HG02623 (cell line): Measurements from ENCODE around the gene MDN1.
"Not testable (repeated sequence)": the region's sequence is repeated elsewhere in the genome, so short reads cannot be mapped to it uniquely, and the experiment has no call there.

Experiments used
- ATAC-seq: cut with Tn5 transposase; IDR thresholded peaks from one replicate; pipeline ENCODE4 v1.9.1; 2021; ENCODE audit warnings: moderate library complexity; ENCODE audit not compliant: unreplicated experiment

The MDN1 gene, protein sequence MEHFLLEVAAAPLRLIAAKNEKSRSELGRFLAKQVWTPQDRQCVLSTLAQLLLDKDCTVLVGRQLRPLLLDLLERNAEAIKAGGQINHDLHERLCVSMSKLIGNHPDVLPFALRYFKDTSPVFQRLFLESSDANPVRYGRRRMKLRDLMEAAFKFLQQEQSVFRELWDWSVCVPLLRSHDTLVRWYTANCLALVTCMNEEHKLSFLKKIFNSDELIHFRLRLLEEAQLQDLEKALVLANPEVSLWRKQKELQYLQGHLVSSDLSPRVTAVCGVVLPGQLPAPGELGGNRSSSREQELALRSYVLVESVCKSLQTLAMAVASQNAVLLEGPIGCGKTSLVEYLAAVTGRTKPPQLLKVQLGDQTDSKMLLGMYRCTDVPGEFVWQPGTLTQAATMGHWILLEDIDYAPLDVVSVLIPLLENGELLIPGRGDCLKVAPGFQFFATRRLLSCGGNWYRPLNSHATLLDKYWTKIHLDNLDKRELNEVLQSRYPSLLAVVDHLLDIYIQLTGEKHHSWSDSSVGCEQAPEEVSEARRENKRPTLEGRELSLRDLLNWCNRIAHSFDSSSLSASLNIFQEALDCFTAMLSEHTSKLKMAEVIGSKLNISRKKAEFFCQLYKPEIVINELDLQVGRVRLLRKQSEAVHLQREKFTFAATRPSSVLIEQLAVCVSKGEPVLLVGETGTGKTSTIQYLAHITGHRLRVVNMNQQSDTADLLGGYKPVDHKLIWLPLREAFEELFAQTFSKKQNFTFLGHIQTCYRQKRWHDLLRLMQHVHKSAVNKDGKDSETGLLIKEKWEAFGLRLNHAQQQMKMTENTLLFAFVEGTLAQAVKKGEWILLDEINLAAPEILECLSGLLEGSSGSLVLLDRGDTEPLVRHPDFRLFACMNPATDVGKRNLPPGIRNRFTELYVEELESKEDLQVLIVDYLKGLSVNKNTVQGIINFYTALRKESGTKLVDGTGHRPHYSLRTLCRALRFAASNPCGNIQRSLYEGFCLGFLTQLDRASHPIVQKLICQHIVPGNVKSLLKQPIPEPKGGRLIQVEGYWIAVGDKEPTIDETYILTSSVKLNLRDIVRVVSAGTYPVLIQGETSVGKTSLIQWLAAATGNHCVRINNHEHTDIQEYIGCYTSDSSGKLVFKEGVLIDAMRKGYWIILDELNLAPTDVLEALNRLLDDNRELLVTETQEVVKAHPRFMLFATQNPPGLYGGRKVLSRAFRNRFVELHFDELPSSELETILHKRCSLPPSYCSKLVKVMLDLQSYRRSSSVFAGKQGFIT (N-terminal part only)

GRCh38 chr6:89819336-89820130 is at the start of gene MDN1:
Gene MDN1 (minus strand): TSS chr6:89819794. CDS start chr6:89819607, 187 bp downstream.
- peak; percentile 95 for ATAC-seq

- no peak for ATAC-seq
These were observed 46.6 kb upstream of the MDN1 start for GRCh38 chr6:89866024-89866678.

GRCh38 chr6:89862698-89863097 is 43.1 kb upstream of the MDN1 start:
- ATAC-seq = peak; percentile 3

- ATAC-seq = peak; percentile 54
These were observed 42.7 kb upstream of the MDN1 start for GRCh38 chr6:89862273-89862672.

- peak; percentile 65 for ATAC-seq
These were observed 40.1 kb upstream of the MDN1 start for GRCh38 chr6:89859744-89860143.

DNA sequence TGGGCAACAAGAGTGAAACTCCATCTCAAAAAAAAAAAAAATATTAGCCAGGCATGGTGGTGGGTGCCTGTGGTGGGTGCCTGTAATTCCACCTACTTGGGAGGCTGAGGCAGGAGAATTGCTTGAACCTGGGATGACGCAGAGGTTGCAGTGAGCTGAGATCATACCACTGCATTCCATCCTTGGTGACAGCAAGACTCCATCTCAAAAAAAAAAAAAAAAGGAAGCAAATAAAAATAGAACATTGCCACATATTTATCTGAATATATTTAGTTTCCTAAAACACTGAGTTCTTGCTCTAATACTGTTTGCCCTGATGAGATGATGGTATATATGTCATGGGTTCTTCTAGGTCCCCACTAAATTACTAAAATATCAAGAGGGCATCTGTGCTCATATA is 38.4 kb upstream of the MDN1 start:
- ATAC-seq = no peak

DNA sequence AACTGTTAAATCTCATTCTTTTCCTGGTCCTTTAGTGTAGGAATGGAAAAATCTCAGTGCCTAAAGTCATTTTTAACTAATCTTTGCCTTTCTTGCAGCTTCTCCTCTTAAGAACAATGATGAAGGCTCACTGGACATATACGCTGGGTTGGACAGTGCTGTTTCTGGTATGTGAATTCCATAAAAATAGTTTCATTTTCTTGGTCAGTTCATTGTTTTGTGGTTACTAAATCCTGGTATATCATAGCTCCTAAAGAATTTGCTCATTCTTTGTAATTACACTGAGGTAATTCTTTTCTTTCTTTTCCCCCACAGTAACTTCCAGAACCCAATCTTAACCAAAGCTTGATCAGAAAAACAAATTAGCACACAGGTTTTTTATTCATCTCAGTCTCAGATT is 33.5 kb upstream of the MDN1 start:
- no peak for ATAC-seq

- ATAC-seq = not testable (repeated sequence)
These were observed 27.9 kb upstream of the MDN1 start for GRCh38 chr6:89847513-89847912.

DNA sequence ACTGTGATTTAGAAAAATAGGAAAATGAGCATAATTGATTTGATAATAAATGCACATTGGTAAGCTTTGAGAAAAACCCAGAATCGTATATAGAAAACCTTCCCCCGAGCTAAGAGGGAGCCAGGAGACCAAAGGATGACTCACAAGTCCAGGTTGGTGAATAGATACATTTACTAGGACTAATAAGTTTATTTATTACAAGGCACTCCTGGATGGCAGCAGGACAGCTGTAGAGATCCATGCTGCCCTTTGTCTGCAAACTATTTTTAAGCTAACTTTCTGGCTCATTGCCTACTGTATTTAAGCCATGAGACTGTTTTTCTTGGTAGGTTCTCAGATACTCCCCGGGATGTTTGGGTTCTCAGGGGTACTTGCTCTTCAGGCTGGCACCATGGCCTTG is 23.5 kb upstream of the MDN1 start:
- ATAC-seq = no peak

DNA sequence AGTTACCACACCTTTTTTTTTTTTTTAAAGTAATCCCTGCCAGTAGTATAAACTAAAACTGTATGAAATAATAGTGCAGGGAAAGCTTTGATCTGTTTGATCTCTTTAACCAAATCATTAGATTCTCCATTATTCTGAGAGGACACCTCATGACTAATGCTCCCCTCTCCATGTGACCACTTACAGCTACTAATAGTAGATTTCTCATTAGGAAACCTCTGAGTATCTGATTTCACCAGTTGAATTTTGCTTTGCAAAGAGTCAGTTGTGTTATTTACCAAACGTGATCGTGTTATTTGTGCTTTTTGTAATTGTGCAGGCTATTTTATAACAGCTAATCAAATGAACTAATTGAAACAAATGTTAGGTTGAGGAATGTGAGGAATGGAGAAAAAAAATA is 22.6 kb upstream of the MDN1 start:
- no peak for ATAC-seq

DNA sequence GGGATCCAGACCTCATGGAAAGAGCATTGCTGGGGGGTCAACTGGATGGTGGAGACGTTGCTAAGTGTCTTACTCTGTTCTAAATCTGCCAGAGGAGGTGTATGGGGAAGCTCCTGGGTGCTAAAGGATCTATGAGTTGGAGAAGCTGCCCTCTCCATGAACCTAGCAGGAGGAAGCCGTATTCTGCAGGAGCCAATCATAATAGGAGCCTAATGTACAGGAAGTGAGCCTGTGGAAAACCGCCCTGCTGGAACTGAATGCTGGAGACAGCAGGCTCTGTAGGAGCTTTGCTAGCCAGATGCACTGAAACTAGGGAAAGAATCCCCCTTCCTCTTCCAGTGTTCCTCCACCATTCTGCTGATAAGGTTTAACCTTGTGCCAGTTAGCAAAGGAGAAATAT is 20.9 kb upstream of the MDN1 start:
- no peak for ATAC-seq

- no peak for ATAC-seq
These were observed 17.1 kb upstream of the MDN1 start for GRCh38 chr6:89836639-89837222.

DNA sequence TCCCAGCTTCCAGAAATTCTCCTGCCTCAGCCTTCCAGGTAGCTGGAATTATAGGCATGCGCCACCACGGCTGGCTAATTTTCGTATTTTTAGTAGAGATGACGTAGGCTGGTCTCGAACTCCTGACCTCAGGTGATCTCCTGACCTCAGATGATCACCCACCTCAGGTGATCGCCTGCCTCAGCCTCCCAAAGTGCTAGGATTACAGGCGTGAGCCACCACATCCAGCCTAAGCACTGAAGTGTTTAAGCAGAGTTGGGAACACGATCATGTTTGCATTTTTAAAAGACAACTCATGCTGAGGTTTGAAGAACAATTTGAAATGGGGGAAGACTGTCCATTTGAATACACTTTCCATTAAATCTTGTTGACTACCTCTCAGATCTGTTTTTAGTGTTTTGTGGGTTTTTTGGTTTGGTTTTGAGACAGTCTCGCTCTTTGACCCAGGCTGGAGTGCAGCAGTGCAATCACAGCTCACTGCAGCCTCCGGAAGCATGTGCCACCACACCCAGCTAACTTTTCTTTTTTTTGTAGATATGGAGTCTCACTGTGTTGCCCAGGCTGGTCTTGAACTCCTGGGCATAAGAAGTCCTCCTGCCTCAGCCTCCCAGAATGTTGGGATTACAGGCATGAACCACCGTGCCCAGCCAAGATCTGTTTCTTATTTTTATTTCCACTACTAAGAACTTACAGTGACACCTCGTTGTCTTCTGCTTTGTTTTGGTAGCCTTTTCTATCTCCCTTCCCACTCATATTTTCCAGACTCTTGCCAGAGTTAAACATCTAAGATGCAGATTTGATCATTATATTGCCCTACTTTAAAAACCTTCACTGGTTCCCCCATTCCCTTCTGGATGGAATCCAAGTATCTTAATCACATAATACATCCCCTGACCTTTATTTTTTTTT is 15.5 kb upstream of the MDN1 start:
- ATAC-seq = peak; percentile 97

- ATAC-seq = no peak
These were observed 10.7 kb upstream of the MDN1 start for GRCh38 chr6:89830170-89830809.

- peak; percentile 98 for ATAC-seq
These were observed 10.0 kb upstream of the MDN1 start, which contains the start of gene CASP8AP2 for GRCh38 chr6:89829472-89830169. Gene CASP8AP2 (plus strand): TSS chr6:89829880.

GRCh38 chr6:89828988-89829471 is 9.4 kb upstream of the MDN1 start:
- ATAC-seq = peak; percentile 20

- not testable (repeated sequence) for ATAC-seq
These were observed 8.9 kb upstream of the MDN1 start for GRCh38 chr6:89828475-89828987.
